ENCODE data around the gene PDE8A. TPM values are rescaled to one million over a fixed set of nuclear protein-coding genes. Genes with fewer than 3 reads are reported as not detected.

Gene PDE8A
- total and polyA plus RNA-seq, 10 of the 15 experiments (the other 5 are each of a cell fraction or from before 2014, with no cell fraction given) = 6.7 to 69.2 (median 27.2) TPM

DNA sequence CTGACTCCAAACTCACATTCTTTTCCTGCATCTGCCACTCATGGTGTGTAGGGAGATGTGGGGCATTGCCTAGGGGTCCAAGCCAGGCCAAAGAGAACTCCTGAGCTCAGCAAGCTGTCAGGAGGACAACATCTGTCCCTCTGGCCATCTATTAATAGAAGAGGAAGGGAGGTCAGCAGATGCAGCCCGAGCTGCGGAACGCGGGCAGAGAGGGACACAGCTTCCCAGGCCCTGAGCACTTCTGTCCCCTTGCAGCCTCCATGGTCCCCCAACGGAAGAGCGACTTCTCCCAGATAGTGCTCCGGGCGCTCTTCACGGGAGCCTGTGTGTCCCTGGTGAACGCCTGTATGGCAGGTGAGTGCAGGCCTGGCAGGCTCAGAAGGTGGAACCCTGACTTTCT lies 37.3 kb upstream of the PDE8A start:
- no peak for ATAC-seq
- intact Hi-C loops (cut with micrococcal nuclease; ENCODE audit: unreplicated experiment) = no loop called here
- FAIRE-seq = no peak
- Histone ChIP-seq H3K27ac (ENCODE audit: control insufficient read depth, insufficient read depth) (no peak overlapping the region), H3K4me3 (no peak overlapping the region), H4K20me1 (ENCODE audit: control insufficient read depth, insufficient read depth) (no peaks in the 10 kb centered on the region), H3K4me2 (ENCODE audit: control insufficient read depth, insufficient read depth) (no peak overlapping the region), H3K79me2 (ENCODE audit: control insufficient read depth, insufficient read depth, low read length) (no peaks in the 10 kb centered on the region), H3K27me3 (replicated peaks in 1 of 2; ENCODE audit: control insufficient read depth in 2 of 2, insufficient read depth in 2 of 2, low read length in 1 of 2) (no peaks in the 10 kb centered on the region), H2AFZ (ENCODE audit: control insufficient read depth, low read depth, low read length) (no peak overlapping the region), H3K36me3 (ENCODE audit: control insufficient read depth in 2 of 2, insufficient read depth in 2 of 2, low read length in 1 of 2) (no peaks in the 10 kb centered on the region), H3K9ac (ENCODE audit: control insufficient read depth, insufficient read depth, low read length) (no peak overlapping the region), H3K4me1 (ENCODE audit: control insufficient read depth, insufficient read depth, low read length) (no peaks in the 10 kb centered on the region), H3K9me3 (replicated peaks; ENCODE audit: control insufficient read depth, insufficient read depth, low read length) (no peaks in the 10 kb centered on the region)
- WGBS (ENCODE audit: insufficient coverage, insufficient replicate concordance, low lambda C conversion rate, missing lambda C conversion rate) = 71% methylated on average over 10 of the region's 10 CpGs
- DNase-seq (ENCODE audit: low read depth, low spot score) = no peak
- ChIA-PET POLR2A (no interaction called here), SMC1A (ENCODE audit: uncharacterized antibody, unreplicated experiment) (no interaction called here), CTCF (interaction anchor here (1.0 to 1.1 kb wide), 2 partner anchors 16 to 99 kb away, joined by 3 to 4 read pairs; no protein-coding TSS in a partner anchor), RAD21 (ENCODE audit: unreplicated experiment) (interaction anchor here (1.6 kb wide), 1 partner anchor 100 kb away, joined by 5 read pairs; no protein-coding TSS in a partner anchor)
- in situ Hi-C loops (cut with MboI) = no loop called here
- BruUV-seq (replicated peaks) = no TSS peak
- TF ChIP-seq, protein P1, sequence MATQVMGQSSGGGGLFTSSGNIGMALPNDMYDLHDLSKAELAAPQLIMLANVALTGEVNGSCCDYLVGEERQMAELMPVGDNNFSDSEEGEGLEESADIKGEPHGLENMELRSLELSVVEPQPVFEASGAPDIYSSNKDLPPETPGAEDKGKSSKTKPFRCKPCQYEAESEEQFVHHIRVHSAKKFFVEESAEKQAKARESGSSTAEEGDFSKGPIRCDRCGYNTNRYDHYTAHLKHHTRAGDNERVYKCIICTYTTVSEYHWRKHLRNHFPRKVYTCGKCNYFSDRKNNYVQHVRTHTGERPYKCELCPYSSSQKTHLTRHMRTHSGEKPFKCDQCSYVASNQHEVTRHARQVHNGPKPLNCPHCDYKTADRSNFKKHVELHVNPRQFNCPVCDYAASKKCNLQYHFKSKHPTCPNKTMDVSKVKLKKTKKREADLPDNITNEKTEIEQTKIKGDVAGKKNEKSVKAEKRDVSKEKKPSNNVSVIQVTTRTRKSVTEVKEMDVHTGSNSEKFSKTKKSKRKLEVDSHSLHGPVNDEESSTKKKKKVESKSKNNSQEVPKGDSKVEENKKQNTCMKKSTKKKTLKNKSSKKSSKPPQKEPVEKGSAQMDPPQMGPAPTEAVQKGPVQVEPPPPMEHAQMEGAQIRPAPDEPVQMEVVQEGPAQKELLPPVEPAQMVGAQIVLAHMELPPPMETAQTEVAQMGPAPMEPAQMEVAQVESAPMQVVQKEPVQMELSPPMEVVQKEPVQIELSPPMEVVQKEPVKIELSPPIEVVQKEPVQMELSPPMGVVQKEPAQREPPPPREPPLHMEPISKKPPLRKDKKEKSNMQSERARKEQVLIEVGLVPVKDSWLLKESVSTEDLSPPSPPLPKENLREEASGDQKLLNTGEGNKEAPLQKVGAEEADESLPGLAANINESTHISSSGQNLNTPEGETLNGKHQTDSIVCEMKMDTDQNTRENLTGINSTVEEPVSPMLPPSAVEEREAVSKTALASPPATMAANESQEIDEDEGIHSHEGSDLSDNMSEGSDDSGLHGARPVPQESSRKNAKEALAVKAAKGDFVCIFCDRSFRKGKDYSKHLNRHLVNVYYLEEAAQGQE (IDR thresholded peaks at IDR 0.05; ENCODE audit: low read depth, low read length) = no peak
- TF ChIP-seq CHD4 (IDR thresholded peaks at IDR 0.05) (no peak), BCL11A (IDR thresholded peaks at IDR 0.05; ENCODE audit: low read depth, low read length) (no peak), CBX5 (IDR thresholded peaks at IDR 0.05; ENCODE audit: low read depth) (no peak), ZNF207 (IDR thresholded peaks at IDR 0.05; ENCODE audit: borderline replicate concordance) (no peak), STAT1 (conservative IDR thresholded peaks at IDR 0.05) (no peak), JUNB (IDR thresholded peaks at IDR 0.05) (no peak), POLR2A (IDR thresholded peaks at IDR 0.05; ENCODE audit: low read depth, low read length) (no peak), GABPA (IDR thresholded peaks at IDR 0.05; ENCODE audit: low read depth) (no peak), JUND (IDR thresholded peaks at IDR 0.05; ENCODE audit: low read depth, low read length) (no peak), CBX3 (IDR thresholded peaks at IDR 0.05; ENCODE audit: borderline replicate concordance, low read depth) (no peak)
- TF ChIP-seq, protein P2, sequence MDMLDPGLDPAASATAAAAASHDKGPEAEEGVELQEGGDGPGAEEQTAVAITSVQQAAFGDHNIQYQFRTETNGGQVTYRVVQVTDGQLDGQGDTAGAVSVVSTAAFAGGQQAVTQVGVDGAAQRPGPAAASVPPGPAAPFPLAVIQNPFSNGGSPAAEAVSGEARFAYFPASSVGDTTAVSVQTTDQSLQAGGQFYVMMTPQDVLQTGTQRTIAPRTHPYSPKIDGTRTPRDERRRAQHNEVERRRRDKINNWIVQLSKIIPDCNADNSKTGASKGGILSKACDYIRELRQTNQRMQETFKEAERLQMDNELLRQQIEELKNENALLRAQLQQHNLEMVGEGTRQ (IDR thresholded peaks at IDR 0.05; ENCODE audit: borderline replicate concordance, low read depth, low read length) = no peak
- TF ChIP-seq, protein P3, sequence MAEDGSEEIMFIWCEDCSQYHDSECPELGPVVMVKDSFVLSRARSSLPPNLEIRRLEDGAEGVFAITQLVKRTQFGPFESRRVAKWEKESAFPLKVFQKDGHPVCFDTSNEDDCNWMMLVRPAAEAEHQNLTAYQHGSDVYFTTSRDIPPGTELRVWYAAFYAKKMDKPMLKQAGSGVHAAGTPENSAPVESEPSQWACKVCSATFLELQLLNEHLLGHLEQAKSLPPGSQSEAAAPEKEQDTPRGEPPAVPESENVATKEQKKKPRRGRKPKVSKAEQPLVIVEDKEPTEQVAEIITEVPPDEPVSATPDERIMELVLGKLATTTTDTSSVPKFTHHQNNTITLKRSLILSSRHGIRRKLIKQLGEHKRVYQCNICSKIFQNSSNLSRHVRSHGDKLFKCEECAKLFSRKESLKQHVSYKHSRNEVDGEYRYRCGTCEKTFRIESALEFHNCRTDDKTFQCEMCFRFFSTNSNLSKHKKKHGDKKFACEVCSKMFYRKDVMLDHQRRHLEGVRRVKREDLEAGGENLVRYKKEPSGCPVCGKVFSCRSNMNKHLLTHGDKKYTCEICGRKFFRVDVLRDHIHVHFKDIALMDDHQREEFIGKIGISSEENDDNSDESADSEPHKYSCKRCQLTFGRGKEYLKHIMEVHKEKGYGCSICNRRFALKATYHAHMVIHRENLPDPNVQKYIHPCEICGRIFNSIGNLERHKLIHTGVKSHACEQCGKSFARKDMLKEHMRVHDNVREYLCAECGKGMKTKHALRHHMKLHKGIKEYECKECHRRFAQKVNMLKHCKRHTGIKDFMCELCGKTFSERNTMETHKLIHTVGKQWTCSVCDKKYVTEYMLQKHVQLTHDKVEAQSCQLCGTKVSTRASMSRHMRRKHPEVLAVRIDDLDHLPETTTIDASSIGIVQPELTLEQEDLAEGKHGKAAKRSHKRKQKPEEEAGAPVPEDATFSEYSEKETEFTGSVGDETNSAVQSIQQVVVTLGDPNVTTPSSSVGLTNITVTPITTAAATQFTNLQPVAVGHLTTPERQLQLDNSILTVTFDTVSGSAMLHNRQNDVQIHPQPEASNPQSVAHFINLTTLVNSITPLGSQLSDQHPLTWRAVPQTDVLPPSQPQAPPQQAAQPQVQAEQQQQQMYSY (CRISPR knock-in tag; IDR thresholded peaks at IDR 0.05) = no peak
- TF ChIP-seq, protein P4, sequence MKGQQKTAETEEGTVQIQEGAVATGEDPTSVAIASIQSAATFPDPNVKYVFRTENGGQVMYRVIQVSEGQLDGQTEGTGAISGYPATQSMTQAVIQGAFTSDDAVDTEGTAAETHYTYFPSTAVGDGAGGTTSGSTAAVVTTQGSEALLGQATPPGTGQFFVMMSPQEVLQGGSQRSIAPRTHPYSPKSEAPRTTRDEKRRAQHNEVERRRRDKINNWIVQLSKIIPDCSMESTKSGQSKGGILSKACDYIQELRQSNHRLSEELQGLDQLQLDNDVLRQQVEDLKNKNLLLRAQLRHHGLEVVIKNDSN (IDR thresholded peaks at IDR 0.05; ENCODE audit: borderline replicate concordance, extremely low read length, insufficient read depth, low read depth, low read length) = no peak
- TF ChIP-seq, protein P5, sequence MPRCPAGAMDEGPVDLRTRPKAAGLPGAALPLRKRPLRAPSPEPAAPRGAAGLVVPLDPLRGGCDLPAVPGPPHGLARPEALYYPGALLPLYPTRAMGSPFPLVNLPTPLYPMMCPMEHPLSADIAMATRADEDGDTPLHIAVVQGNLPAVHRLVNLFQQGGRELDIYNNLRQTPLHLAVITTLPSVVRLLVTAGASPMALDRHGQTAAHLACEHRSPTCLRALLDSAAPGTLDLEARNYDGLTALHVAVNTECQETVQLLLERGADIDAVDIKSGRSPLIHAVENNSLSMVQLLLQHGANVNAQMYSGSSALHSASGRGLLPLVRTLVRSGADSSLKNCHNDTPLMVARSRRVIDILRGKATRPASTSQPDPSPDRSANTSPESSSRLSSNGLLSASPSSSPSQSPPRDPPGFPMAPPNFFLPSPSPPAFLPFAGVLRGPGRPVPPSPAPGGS (IDR thresholded peaks at IDR 0.05; ENCODE audit: borderline replicate concordance, insufficient read depth, low read depth, low read length, poor library complexity, severe bottlenecking) = no peak
